Left kidney (tissue), 2 donors: ENCODE data around the gene CD300LD. TPM values are rescaled to one million over a fixed set of nuclear protein-coding genes. Genes with fewer than 3 reads are reported as not detected.

Source experiments
- DNase-seq: peaks from one replicate; pipeline ENCODE4 v3.0.0-alpha.2; 2013
- polyA plus RNA-seq: library from polyadenylated mRNA; unstranded; fragments of 120-200 nt; gene quantifications from one replicate; pipeline ENCODE4 v1.2.1, GENCODE V29; 2013; ENCODE audit not compliant: insufficient read length

Gene CD300LD
- polyA plus RNA-seq, 1 donor, result 0.13 TPM

- DNase-seq, result no peak
These were observed 48.0 kb downstream of the CD300LD start for GRCh38 chr17:74543891-74544760.

DNA sequence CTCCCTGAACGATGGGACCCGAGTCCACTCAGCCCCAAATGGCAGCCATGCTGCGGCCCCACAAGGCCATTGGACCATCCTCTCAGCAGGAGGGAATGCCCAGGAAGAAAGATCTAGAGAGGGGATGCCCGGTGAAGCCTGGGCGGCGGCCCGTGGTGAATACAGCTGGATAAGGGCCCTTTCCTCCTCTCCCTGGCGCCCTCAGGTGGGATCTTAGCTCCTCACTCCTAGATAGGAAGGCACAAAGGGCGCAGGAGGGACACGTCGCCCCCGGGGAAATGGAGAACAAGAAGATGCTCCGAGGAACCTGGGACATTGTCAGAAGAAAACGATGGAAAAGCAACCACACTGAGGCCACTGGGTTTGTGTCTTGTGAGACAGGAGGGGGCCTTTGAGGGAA is 48.7 kb downstream of the CD300LD start:
- DNase-seq, result no peak

GRCh38 chr17:74542727-74543383 is 49.2 kb downstream of the CD300LD start:
- no peak for DNase-seq

DNA sequence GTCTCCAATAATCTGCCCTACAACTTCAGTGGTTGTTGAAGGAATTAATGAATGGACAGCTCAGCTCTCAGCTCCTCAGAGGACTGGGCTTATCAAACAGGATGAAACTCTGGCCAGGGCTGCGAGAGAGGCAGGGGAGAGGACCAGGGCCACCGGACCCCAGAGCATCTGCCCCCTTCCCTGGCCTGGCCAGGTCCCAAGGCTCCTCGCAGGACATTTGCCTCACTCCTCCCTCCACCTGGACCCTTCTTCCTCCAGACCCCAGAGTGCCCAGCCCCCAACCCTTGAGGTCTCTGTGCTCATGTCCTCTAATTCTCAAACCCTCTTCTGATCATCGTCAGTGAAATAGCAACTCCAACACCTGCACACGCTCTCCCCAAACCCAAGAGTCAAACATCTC is 49.9 kb downstream of the CD300LD start:
- DNase-seq, result no peak

DNA sequence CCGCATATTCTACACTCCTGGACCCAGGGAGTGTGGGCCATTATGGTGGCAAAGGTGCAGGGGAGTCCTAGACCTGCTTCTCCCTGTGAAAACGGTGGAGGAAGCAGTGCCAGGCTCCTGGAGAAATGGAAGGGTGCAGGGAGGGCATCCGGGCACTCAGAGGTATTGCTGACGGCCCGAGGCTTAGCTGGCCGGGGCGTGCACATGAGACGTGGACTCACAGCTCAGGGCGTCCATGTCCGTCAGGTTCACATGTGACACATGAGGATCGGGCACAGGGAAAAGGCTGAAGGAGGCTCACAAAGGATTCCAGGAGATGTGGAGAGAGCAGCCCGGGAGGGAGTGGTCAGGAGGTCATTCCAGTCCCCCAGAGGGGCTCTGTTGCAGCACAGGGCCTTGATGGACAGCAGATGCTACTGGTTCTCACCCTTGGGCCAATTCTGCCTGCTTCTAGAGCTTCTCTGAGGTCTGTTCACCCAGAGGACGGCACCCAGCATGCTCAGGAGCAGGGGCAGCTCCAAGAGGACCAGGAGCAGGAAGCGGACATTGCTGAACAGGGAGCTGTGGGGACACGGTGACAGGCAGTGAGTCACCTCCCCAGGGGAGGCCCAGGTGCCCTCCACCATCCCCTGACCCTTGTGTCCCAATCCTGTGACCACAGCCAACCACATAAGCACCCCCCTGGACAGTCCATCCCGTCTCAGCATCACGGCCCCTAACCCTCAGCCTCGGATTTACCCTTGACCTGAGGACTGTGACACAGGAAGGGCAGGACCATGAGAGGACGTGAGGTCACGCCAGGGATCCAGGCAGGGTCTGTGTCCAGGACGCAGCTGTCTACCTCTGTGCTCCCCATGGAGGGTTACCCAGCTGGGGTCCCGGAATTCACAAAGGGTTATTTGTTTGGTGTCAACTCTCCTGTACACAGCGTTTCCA is 50.6 kb downstream of the CD300LD start:
- DNase-seq, result no peak

DNA sequence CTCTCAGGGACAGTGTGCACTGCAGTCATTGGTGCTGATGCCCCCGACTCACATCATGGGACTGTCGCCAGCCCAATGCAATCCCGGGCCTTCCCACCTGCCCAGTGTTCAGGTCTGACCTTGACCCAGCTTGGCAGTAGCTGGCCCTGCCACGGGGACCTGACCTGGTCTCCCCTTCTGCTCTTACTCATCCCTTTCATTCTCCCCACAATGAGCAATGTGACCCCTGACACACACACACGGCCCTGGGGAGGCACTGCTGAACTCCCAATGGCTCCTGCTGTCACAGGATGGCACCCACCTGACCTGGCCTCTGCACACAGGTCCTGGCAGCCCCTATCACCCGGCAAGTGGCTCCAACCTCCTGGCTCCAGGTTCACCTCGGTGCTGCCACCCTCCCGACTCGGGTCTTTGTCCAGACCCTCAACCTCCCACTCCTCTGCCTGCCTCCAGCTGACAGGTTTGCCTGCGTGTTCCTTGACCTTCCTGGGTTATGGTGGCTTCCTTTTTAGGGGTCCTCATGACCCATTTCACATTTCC is 52.7 kb downstream of the CD300LD start:
- no peak for DNase-seq

DNA sequence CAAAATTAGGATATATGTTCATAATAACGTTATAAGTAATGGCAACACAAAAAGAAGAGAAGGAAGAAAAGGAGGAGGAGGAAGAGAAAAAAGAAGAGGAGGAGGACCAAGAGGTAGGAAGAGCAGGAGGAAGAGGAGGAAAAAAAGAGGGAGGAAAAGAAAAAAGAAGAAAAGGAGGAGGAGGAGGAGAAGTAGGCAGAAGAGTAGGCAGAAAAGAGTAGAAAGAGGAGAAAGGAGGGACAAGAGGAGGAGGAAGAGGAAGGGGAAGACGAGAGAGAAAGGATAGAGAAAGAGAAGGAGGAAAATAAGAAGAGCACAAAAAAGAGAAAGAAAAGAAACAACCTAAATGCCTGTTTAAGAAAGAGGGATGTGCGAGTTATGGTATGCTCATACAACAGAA is 55.2 kb downstream of the CD300LD start:
- DNase-seq, result no peak

DNA sequence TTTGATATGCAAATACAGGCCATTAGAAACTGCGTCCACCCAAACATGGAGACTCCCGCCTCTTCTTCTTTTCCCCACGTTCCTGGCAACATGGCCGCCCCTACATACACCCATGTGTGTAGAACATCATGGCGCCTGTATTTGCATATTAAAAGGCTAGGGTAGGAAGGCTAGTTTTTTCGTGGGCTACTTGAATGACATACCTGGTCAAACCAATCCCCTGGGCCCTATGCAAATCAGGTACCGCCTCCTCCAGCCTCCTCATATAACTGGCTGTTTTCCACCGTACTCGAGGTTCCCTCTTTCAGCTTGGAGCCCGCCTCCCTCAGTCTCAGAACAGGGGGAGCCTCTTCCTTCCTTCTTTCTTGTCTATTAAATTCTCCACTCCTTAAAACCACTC is 60.0 kb downstream of the CD300LD start:
- no peak for DNase-seq

DNA sequence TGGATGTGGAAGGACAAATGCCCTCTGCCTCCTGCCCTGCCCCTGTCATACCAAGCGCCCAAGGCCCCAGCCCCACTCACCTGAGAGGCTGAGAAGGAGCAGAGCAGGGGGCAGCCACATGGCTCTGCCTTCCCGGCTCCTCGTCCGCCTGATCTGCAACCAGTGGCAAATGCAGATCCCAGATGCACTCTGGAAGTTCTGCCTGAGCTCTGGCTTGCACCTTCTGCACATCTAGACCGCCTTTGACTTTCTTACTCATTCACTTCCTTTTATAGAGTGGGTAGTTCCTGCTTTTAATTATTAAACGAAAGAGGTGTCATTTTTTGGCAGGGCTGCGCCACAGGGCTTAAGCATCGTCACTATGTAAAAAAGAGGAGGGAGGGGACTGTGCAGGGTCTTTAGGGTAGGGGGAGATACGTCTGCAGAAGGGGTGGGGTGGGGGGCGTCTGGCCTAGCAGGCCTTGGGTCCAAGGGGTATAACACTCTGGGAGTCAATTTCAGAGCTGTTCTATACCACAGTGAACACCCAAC is 60.8 kb downstream of the CD300LD start, which contains the start of gene CD300LB:
Gene CD300LB (minus strand): TSS at position 245 of the 531 bp plus-strand sequence. CDS start 125 bp downstream, at position 120.
- no peak for DNase-seq

- DNase-seq, result no peak
These were observed 61.3 kb downstream of the CD300LD start for GRCh38 chr17:74530831-74531150.

Other genes with a start within 250 kb of the CD300LD start
- gene BTBD17, start 230.4 kb downstream of the CD300LD start, polyA plus RNA-seq, result 0.13 TPM
- gene GPR142, start 224.8 kb downstream of the CD300LD start, polyA plus RNA-seq, result 0.25 TPM
- gene GPRC5C, start 160.2 kb downstream of the CD300LD start, polyA plus RNA-seq, result 80.8 TPM
- 0.91 TPM for gene CD300A, start 125.6 kb downstream of the CD300LD start, polyA plus RNA-seq
- 0.15 TPM for gene CD300LB, start 60.8 kb downstream of the CD300LD start, polyA plus RNA-seq
- 0.18 TPM for gene CD300C, start 46.2 kb downstream of the CD300LD start, polyA plus RNA-seq
- not detected for gene CD300H, start 24.8 kb downstream of the CD300LD start, polyA plus RNA-seq
- 0.10 TPM for gene CD300E, start 31.5 kb upstream of the CD300LD start, polyA plus RNA-seq
- gene CD300LF, start 120.6 kb upstream of the CD300LD start, polyA plus RNA-seq, result 0.23 TPM
- 6.6 TPM for gene RAB37, start 145.0 kb upstream of the CD300LD start, polyA plus RNA-seq
- gene NHERF1, start 156.3 kb upstream of the CD300LD start, polyA plus RNA-seq, result 163 TPM
- gene NAT9, start 184.1 kb upstream of the CD300LD start, polyA plus RNA-seq, result 46.7 TPM